Right forelimb (tissue), 1 donor: ENCODE measurements around the gene PLXNA1.

Experiments
- DNase-seq: peaks from one replicate; pipeline ENCODE4 v3.0.0-alpha.2; 2018

Gene PLXNA1

GRCh38 chr3:126982471-126983175 is at the start of gene PLXNA1:
TSS of gene PLXNA1 (plus strand) at chr3:126983115. CDS start at chr3:126988594, 5,479 bp downstream.
- peak; percentile 89 for DNase-seq

- no peak for DNase-seq
Observed at GRCh38 chr3:126934031-126934531, 48.8 kb upstream of the PLXNA1 start.

GRCh38 chr3:126934991-126935390 is 47.9 kb upstream of the PLXNA1 start:
- no peak for DNase-seq

- no peak for DNase-seq
Observed at GRCh38 chr3:126935756-126936509, 47.0 kb upstream of the PLXNA1 start.

- DNase-seq = no peak
Observed at GRCh38 chr3:126936853-126937425, 46.0 kb upstream of the PLXNA1 start.

- DNase-seq = no peak
Observed at GRCh38 chr3:126937533-126937932, 45.4 kb upstream of the PLXNA1 start.

- no peak for DNase-seq
Observed at GRCh38 chr3:126937973-126938372, 44.9 kb upstream of the PLXNA1 start.

GRCh38 chr3:126938520-126939337 is 44.2 kb upstream of the PLXNA1 start:
- DNase-seq = no peak

- no peak for DNase-seq
Observed at GRCh38 chr3:126939338-126939718, 43.6 kb upstream of the PLXNA1 start.

GRCh38 chr3:126939733-126940132 is 43.2 kb upstream of the PLXNA1 start:
- no peak for DNase-seq

- no peak for DNase-seq
Observed at GRCh38 chr3:126941721-126942270, 41.1 kb upstream of the PLXNA1 start.

- DNase-seq = no peak
Observed at GRCh38 chr3:126944089-126944965, 38.6 kb upstream of the PLXNA1 start.

GRCh38 chr3:126945171-126945721 is 37.7 kb upstream of the PLXNA1 start:
- no peak for DNase-seq

GRCh38 chr3:126945891-126946290 is 37.0 kb upstream of the PLXNA1 start:
- DNase-seq = no peak

- DNase-seq = no peak
Observed at GRCh38 chr3:126946405-126946804, 36.5 kb upstream of the PLXNA1 start.

- DNase-seq = no peak
Observed at GRCh38 chr3:126947429-126947828, 35.5 kb upstream of the PLXNA1 start.

- DNase-seq = no peak
Observed at GRCh38 chr3:126948980-126949535, 33.9 kb upstream of the PLXNA1 start.

GRCh38 chr3:126951561-126951960 is 31.4 kb upstream of the PLXNA1 start:
- no peak for DNase-seq

- DNase-seq = no peak
Observed at GRCh38 chr3:126952261-126952982, 30.5 kb upstream of the PLXNA1 start.

GRCh38 chr3:126952983-126953660 is 29.8 kb upstream of the PLXNA1 start:
- DNase-seq = no peak
